Psoas muscle (tissue), 8 donors: ENCODE results near the gene NEAT1. TPM values are rescaled to one million over a fixed set of nuclear protein-coding genes. Genes with fewer than 3 reads are reported as not detected.

Source experiments
- ATAC-seq, 4 donors: fragments of 200-7000 bp; cut with Tn5 transposase; one replicate each; pipeline ENCODE4 v1.9.1; 2020; ENCODE audit warnings: moderate library complexity in 3 of 4, mild to moderate bottlenecking in 2 of 4
- DNase-seq, 2 donors: peaks; one replicate each; pipeline ENCODE4 v3.0.0-alpha.2; 2020
- H3K27ac ChIP-seq: fragments of 200-600 bp; one replicate; pipeline ENCODE4 v1.8.0; 2022
- H3K27me3 ChIP-seq, 3 donors: fragments of 200-600 bp in 1 of 3; one replicate each; pipeline versions ENCODE4 v1.6.1 to v1.8.0; 2013 to 2022; ENCODE audit warnings: low read length in 2 of 3, mild to moderate bottlenecking in 2 of 3, moderate library complexity in 1 of 3; ENCODE audit not compliant: insufficient read depth in 3 of 3
- H3K36me3 ChIP-seq, 2 donors: fragments of 200-600 bp in 1 of 2; one replicate each; pipeline versions ENCODE4 v1.6.1 to v1.8.0; 2013 to 2022; ENCODE audit warnings: low read depth in 1 of 2, mild to moderate bottlenecking in 1 of 2, moderate library complexity in 1 of 2; ENCODE audit not compliant: insufficient read depth in 1 of 2
- H3K4me1 ChIP-seq: fragments of 200-600 bp; one replicate; pipeline ENCODE4 v1.8.0; 2022
- H3K4me3 ChIP-seq: fragments of 200-600 bp; one replicate; pipeline ENCODE4 v1.8.0; 2022; ENCODE audit warnings: mild to moderate bottlenecking
- H3K9me3 ChIP-seq: fragments of 200-600 bp; one replicate; pipeline ENCODE4 v1.8.0; 2022
- WGBS, 3 donors: extraction: QIAGEN DNeasy Blood & Tissue Kit; methylation state at CpG; one replicate each; pipeline versions ENCODE4 v1.1.6 to v1.1.7; 2013; 5-methylcytosine and 5-hydroxymethylcytosine counted together
- intact Hi-C, 2 donors: fragments of 100-400 bp; cut with DNase I; formaldehyde crosslinking; loops; one replicate each; pipeline versions ENCODE4 v1.11.0 to v1.14.2; 2022
- polyA plus RNA-seq, 3 donors: library from polyadenylated mRNA; stranded (reverse); fragments of 200-250 nt; gene quantifications; one replicate each; pipeline ENCODE4 v1.2.3, GENCODE V29; 2013
- total RNA-seq, 4 donors: library from RNA; stranded (reverse); fragmentation: NEBNext Ultra II Directional in 2 of 4; extraction: Animal tissue kit (Norgen Biotek cat#: 25700) in 2 of 4; gene quantifications; one replicate each; pipeline versions ENCODE4 v1.2.1 to v1.2.4, GENCODE V29; 2021 to 2023
- TF ChIP-seq, protein P1 (sequence below): fragments of 200-600 bp; IDR thresholded peaks from one replicate; pipeline ENCODE4 v1.8.0; 2022; ENCODE audit warnings: antibody characterized with exemption
- donor health status: healthy with polysubstance abuse.
- donor health status: DM: no; HTN: no; CAD: no; lungs with moderate emphysema.
- donor health status: Bipolar disorder and iron deficiency.
- donor health status: healthy.
- donor health status: DM: yes; HTN: yes; CAD: no.
- donor health status: DM: no; HTN: no; CAD: no.
- donor health status: DM: no; HTN: no; CAD: no.
- donor health status: DM: yes; HTN: yes; CAD: no.

NEAT1 gene
- total and polyA plus RNA-seq, 7 donors = 474 to 1,759 (median 716) TPM

DNA sequence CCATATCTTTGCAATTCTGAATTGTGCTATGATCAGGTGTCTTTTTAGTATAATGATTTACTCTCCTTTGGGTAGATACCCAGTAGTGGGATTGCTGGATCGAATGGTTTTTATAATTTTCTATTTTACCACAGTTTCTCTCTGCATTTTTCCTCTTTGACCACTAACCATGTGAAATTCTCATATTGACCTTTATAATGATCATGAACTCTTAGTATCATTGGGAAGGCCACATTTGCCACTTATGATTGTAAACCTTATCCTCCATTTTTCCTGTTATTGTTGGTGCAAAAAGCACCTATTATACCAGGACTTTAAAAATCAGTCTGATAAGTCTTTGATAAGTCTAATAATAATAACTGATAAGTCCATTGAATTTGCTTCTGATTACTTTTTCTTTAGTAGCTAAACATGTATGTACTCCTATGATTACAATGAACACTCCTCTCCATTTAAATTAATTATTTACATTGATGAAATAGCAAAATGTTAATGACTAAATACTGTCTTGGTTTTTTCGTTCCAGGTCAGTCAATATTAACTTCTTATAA lies 9.6 kb downstream of the NEAT1 start:
- Histone ChIP-seq H3K4me3 (peak overlapping the region; percentile 86), H3K9me3 (no peaks in the 10 kb centered on the region), H3K4me1 (peaks cover 65% of the 10 kb centered on the region), H3K27ac (peak overlapping the region; percentile 100), H3K36me3 (peaks cover 0 to 94% of the 10 kb centered on the region in 2 donors), H3K27me3 (no peaks in the 10 kb centered on the region)
- 41 to 46% (median 41%) methylated on average over 2 of the region's 2 CpGs for WGBS, 3 donors
- ATAC-seq = no peak
- TF ChIP-seq, protein P1, sequence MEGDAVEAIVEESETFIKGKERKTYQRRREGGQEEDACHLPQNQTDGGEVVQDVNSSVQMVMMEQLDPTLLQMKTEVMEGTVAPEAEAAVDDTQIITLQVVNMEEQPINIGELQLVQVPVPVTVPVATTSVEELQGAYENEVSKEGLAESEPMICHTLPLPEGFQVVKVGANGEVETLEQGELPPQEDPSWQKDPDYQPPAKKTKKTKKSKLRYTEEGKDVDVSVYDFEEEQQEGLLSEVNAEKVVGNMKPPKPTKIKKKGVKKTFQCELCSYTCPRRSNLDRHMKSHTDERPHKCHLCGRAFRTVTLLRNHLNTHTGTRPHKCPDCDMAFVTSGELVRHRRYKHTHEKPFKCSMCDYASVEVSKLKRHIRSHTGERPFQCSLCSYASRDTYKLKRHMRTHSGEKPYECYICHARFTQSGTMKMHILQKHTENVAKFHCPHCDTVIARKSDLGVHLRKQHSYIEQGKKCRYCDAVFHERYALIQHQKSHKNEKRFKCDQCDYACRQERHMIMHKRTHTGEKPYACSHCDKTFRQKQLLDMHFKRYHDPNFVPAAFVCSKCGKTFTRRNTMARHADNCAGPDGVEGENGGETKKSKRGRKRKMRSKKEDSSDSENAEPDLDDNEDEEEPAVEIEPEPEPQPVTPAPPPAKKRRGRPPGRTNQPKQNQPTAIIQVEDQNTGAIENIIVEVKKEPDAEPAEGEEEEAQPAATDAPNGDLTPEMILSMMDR = no peak
- DNase-seq = no peak
- intact Hi-C loops = no loop called here

- TF ChIP-seq, protein P1 = peak; percentile 22
- no peaks in the 10 kb centered on the region for H3K27me3 ChIP-seq
- 21 to 46% (median 43%) methylated on average over 1 of the region's 1 CpG for WGBS, 3 donors
- no peak for ATAC-seq
- no peak for DNase-seq
- intact Hi-C loops = no loop called here
- peak overlapping the region; percentile 86 for H3K4me3 ChIP-seq
- peaks cover 2 to 96% of the 10 kb centered on the region in 2 donors for H3K36me3 ChIP-seq
- H3K27ac ChIP-seq = peak overlapping the region; percentile 100
- H3K9me3 ChIP-seq = no peaks in the 10 kb centered on the region
- peaks cover 70% of the 10 kb centered on the region for H3K4me1 ChIP-seq
Measured at GRCh38 chr11:65432686-65433582, 10.3 kb downstream of the NEAT1 start.

DNA sequence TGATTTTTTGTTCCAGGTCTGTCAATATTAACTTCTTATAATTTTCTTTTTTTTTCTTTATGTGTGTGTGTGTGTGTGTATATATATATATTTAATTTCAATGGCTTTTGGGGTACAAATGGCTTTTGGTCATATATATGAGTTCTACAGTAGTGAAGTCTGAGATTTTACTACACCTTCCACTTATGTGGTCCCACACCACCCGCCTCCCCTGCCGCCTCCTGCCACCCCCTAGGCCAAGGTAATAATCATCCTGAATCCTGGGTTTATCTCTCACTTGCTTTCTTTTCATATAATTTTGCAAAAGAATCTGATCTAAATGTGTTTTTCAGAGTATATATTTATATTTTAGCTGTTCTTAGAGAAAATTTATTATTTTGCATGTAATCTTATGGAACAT lies 11.1 kb downstream of the NEAT1 start:
- Histone ChIP-seq H3K27ac (peak overlapping the region; percentile 100), H3K27me3 (no peaks in the 10 kb centered on the region), H3K36me3 (peaks cover 3 to 99% of the 10 kb centered on the region in 2 donors), H3K4me3 (peak overlapping the region; percentile 86), H3K9me3 (no peaks in the 10 kb centered on the region), H3K4me1 (peaks cover 77% of the 10 kb centered on the region)
- 70 to 95% (median 77%) methylated on average over 2 of the region's 2 CpGs for WGBS, 3 donors
- ATAC-seq (no peak), DNase-seq (no peak)
- TF ChIP-seq, protein P1 = no peak
- intact Hi-C loops = no loop called here

- H3K4me1 ChIP-seq = peaks cover 78% of the 10 kb centered on the region
- H3K4me3 ChIP-seq = peak overlapping the region; percentile 86
- no peak for DNase-seq
- H3K9me3 ChIP-seq = no peaks in the 10 kb centered on the region
- intact Hi-C loops = no loop called here
- TF ChIP-seq, protein P1 = no peak
- 31 to 48% (median 37%) methylated on average over 6 of the region's 6 CpGs for WGBS, 3 donors
- peak overlapping the region; percentile 100 for H3K27ac ChIP-seq
- no peaks in the 10 kb centered on the region for H3K27me3 ChIP-seq
- ATAC-seq = no peak
- peaks cover 3 to 99% of the 10 kb centered on the region in 2 donors for H3K36me3 ChIP-seq
Measured at GRCh38 chr11:65434057-65434666, 11.6 kb downstream of the NEAT1 start.
